ENCODE data around the gene IRF1.
"Not testable (repeated sequence)": the region's sequence is repeated elsewhere in the genome, so short reads cannot be mapped to it uniquely, and the experiment has no call there.

The IRF1 gene, protein sequence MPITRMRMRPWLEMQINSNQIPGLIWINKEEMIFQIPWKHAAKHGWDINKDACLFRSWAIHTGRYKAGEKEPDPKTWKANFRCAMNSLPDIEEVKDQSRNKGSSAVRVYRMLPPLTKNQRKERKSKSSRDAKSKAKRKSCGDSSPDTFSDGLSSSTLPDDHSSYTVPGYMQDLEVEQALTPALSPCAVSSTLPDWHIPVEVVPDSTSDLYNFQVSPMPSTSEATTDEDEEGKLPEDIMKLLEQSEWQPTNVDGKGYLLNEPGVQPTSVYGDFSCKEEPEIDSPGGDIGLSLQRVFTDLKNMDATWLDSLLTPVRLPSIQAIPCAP

DNA sequence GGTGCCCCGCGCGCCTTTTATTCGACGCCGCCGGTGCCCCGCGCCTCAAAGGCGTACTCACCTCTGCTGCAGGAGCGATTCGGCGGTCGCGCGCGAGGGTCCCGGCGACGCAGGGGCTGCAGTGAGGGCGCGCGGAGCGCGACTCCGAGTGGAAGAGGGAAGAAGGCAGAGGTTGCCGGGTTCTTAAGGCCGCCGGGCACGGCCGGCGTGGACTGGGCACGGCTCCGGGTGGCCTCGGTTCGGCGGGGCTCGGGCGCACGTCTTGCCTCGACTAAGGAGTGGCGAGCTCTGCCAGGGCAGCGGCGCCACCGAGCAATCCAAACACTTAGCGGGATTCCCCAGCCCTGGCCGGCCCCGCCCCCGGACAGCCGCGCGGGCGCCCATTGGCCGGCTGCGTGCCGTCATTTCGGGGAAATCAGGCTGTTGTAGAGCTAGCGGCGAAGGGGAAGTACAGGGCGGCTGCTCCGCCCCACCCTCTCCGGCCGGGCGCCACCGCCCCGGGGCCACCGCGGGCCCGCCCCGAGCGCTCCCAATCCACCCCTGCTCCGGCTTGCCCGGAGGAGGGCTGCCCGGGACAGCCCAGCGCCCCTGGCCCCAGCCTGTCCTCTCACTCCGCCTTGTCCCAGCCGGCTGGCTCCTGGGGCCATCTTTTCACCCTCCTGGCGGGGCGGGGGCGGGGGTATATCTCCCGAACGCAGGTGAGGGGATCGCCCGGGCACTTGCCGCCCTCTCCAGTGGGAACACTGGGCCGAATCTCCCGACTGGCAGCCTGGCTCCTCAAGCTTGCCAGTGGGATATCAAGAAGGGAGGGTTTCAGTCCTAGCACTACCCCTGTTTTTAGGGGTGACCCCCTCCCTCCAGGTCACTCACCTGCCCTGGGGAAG is at the start of gene IRF1:
IRF1 (minus strand) TSS at position 290 of the 884 bp plus-strand sequence. CDS start 1,295 bp downstream, outside the sequence.
- FAIRE-seq = no peak

GRCh38 chr5:132540149-132540548 is 49.6 kb upstream of the IRF1 start:
- no peak for FAIRE-seq

- FAIRE-seq = no peak
These were observed 49.1 kb upstream of the IRF1 start for GRCh38 chr5:132539716-132540115.

- FAIRE-seq = no peak
These were observed 40.4 kb upstream of the IRF1 start for GRCh38 chr5:132530946-132531345.

GRCh38 chr5:132528866-132529634 is 38.5 kb upstream of the IRF1 start:
- no peak for FAIRE-seq

- no peak for FAIRE-seq
These were observed 37.4 kb upstream of the IRF1 start for GRCh38 chr5:132528021-132528420.

- no peak for FAIRE-seq
These were observed 36.5 kb upstream of the IRF1 start for GRCh38 chr5:132526974-132527564.

DNA sequence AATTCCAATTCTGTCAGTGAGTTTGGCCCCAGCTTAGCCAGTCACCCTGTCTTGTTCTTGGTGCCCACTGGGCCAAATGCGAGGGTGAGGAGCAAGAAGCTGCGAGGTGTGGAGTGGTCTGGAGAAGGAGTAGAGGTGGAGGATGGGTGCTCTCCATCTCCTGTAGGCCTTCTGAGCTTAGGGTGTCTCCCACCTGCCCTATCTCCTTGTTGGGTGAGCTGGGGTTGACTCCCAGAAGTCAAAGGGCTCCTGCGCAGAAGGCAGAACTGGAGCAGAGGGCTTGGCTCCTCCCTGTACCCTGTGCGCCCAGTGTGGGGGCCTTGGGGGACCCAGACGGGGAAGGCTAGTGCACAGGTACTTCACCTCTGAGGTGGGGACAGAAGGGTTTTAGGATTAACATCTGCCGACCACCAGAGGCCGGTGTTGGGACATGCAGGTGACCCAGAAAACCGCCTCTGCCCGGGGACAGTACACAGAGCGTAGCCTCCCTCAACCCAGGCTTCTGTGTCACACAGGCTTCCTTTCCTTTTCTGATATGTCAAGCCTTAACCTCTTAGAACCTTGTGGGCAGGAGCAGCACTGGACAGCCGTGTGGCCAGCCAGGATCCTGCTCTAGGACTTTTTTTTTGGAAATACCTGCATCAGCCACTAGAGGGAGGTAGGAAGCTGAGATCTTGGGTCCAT is 35.9 kb upstream of the IRF1 start:
- peak; percentile 32 for FAIRE-seq

DNA sequence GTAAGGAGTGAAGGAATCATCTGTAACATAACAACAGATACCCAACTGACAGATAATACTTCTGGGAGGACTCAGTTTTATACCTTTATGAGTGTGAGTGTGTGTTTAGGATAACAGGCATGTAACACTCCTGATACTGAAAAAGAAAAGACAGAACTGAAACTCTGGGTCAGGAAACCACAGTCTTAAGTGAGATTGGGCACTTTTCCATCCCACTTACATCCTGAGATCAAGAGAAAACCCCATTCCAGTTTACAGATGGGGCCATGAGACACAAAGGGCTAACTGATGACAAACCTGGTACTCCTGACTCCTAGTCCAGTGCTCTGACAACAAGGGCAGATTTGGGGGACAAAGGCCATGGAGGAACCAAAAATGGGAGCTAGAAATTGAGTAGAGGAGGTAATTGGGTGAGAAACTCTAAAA is 34.7 kb upstream of the IRF1 start:
- FAIRE-seq = no peak

GRCh38 chr5:132524877-132525276 is 34.3 kb upstream of the IRF1 start:
- not testable (repeated sequence) for FAIRE-seq

DNA sequence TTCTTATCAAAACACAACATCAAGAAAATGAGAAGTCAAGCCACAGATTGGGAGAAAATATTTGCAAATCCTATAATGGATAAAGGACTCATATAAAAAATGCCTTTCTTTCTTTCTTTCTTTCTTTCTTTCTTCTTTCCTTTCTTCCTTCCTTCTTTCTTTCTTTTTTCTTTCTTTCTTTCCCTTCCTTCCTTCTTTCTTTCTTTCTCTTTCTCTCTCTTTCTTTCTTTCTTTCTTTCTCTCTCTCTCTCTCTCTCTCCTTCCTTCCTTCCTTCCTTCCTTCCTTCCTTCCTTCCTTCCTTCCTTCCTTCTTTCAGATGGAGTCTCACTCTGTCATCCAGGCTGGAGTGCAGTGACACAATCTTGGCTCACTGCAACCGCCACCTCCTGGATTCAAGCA is 31.5 kb upstream of the IRF1 start:
- FAIRE-seq = not testable (repeated sequence)

DNA sequence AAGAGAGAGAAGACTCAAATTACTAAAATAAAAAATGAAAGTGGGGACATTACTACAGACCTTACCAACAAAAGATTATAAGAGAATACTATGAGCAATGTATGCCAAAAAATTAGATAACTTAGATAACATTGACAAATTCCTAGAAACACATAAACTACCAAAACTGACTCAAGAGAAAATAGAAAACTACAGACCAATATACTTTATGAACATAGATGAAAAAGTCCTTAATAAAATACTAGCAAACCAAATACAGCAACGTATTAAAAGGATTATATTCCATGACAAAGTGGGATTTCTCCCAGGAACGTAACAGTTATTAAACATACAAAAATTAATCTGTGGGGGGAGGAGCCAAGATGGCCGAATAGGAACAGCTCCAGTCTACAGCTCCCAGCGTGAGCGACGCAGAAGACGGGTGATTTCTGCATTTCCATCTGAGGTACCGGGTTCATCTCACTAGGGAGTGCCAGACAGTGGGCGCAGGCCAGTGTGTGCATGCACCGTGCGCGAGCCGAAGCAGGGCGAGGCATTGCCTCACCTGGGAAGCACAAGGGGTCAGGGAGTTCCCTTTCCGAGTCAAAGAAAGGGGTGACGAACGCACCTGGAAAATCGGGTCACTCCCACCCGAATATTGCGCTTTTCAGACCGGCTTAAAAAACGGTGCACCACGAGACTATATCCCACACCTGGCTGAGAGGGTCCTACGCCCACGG is 23.2 kb upstream of the IRF1 start:
- not testable (repeated sequence) for FAIRE-seq

- no peak for FAIRE-seq
These were observed 19.5 kb upstream of the IRF1 start for GRCh38 chr5:132510076-132510475.

GRCh38 chr5:132506094-132506692 is 15.6 kb upstream of the IRF1 start:
- peak; percentile 92 for FAIRE-seq

DNA sequence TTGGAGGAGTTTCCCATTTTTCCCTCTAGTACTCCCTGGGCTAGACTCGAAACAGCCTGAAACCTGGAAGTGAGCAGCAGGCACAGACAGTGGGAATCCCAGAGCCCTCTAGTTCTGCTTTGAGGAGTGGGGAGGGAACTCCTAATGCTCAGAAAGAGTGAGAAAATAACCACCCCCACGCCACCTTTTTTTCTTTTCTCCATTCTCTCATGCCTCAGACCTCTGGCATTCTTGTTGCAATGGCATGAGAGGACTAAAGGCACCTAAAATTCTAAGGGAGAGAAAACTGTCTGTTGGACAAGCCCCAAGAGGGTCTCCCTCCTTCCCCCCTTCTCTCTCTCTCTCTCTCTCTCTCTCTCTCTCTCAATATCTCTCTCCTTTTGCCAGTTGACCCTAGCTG is 15.1 kb upstream of the IRF1 start:
- FAIRE-seq = no peak

DNA sequence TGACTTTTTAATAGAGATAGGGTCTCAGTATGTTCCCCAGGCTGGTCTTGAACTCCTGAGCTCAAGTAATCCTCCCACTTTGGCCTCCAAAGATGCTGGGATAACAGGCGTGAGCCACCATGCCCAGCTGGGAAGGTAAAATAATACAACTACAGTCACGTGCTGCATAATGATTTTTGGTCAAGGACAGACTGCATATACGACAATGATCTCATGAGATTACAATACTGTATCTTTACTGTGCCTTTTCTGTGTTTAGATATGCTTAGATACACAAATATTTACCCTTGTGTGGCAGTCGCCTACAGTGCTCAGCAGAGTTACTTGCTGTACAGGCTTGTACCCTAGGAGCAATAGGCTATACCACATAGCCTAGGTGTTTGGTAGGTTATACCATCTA is 14.2 kb upstream of the IRF1 start:
- no peak for FAIRE-seq

GRCh38 chr5:132503244-132503643 is 12.7 kb upstream of the IRF1 start:
- no peak for FAIRE-seq

GRCh38 chr5:132501961-132502931 is 11.7 kb upstream of the IRF1 start:
- FAIRE-seq = no peak

DNA sequence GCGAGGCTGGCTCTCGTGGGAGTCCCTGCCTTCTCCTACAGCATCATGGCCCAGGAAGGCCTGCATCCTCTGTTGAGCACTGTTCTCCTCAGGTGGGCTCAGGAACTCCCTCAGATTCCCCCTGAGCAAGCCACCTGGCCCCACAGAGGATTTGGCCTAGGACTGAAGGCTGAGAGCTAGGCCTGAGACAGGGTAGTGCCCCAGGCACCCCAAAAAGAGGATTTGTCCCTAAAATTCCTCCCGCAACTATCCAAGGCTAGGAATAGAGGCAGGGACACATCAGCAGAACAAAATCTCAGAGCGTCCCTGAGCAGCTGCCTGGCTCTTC is 11.0 kb upstream of the IRF1 start:
- no peak for FAIRE-seq

All from A204.1 (cell line).